Ovary (tissue), 3 donors: ENCODE results near the gene LZTS3.
A peak's percentile ranks its signal among the peaks of the same experiment; 100 is the strongest.

ENCODE experiments used
- CTCF ChIP-seq, 3 donors: fragments of 450-650 bp in 2 of 3; fragments of 200-600 bp in 1 of 3; IDR thresholded peaks; one replicate each; pipeline versions ENCODE4 v1.5.1 to v1.8.0; 2016 to 2022; ENCODE audit warnings: antibody characterized with exemption in 3 of 3, mild to moderate bottlenecking in 1 of 3
- EP300 ChIP-seq: sonication (generic); formaldehyde crosslinking; IDR thresholded peaks from one replicate; pipeline ENCODE4 v1.6.1; 2017; ENCODE audit warnings: antibody characterized with exemption
- POLR2A ChIP-seq: fragments of 450-650 bp; IDR thresholded peaks from one replicate; pipeline ENCODE4 v1.6.1; 2017; ENCODE audit warnings: antibody characterized with exemption, mild to moderate bottlenecking, moderate library complexity
- donor health status: DM: no; HTN: no; CAD: no.

GRCh38 chr20:3218307-3218988 lies 45.1 kb upstream of the LZTS3 start:
- TF ChIP-seq EP300 (no peak), CTCF (IDR thresholded peaks at IDR 0.05) (peak in 2 of 3 donors; percentile 51), POLR2A (no peak)
